RWPE2 (cell line): Measurements from ENCODE around the gene ARF3.

Experiments used
- ATAC-seq: fragments of 200-7000 bp; cut with Tn5 transposase; 3 replicates; pipeline ENCODE4 v1.9.1; 2021; ENCODE audit warnings: low read depth
- DNase-seq: peaks from one replicate; pipeline ENCODE4 v3.0.0-alpha.2; 2020; ENCODE audit warnings: low spot score
- H3K27ac ChIP-seq: fragments of 450-650 bp; 2 replicates; pipeline ENCODE4 v1.5.1; 2017; ENCODE audit warnings: mild to moderate bottlenecking; ENCODE audit not compliant: poor library complexity, severe bottlenecking
- H3K27me3 ChIP-seq: fragments of 250-450 bp; sonication (Bioruptor Pico); 2 replicates; pipeline ENCODE4 v1.5.1; 2021; ENCODE audit warnings: mild to moderate bottlenecking, moderate library complexity; ENCODE audit not compliant: insufficient read depth, poor library complexity, severe bottlenecking
- H3K36me3 ChIP-seq: fragments of 250-450 bp; sonication (Bioruptor Pico); 2 replicates; pipeline ENCODE4 v1.5.1; 2020; ENCODE audit warnings: low read depth, mild to moderate bottlenecking, moderate library complexity
- H3K4me1 ChIP-seq: fragments of 250-450 bp; sonication (Bioruptor Pico); 2 replicates; pipeline ENCODE4 v1.5.1; 2021; ENCODE audit warnings: mild to moderate bottlenecking, moderate library complexity; ENCODE audit not compliant: insufficient read depth, poor library complexity, severe bottlenecking
- H3K4me3 ChIP-seq: fragments of 250-450 bp; sonication (Bioruptor Pico); 2 replicates; pipeline ENCODE4 v1.5.1; 2021; ENCODE audit warnings: mild to moderate bottlenecking, moderate library complexity; ENCODE audit not compliant: severe bottlenecking
- H3K9me3 ChIP-seq: fragments of 250-450 bp; sonication (Bioruptor Pico); 2 replicates; pipeline ENCODE4 v1.5.1; 2021; ENCODE audit warnings: mild to moderate bottlenecking, moderate library complexity; ENCODE audit not compliant: severe bottlenecking
- CTCF ChIP-seq: fragments of 450-650 bp; IDR thresholded peaks from one replicate; pipeline ENCODE4 v1.5.1; 2017; ENCODE audit warnings: mild to moderate bottlenecking, moderate library complexity; ENCODE audit not compliant: poor library complexity, severe bottlenecking

Gene ARF3

GRCh38 chr12:48969160-48969771 is 12.0 kb upstream of the ARF3 start:
- Histone ChIP-seq H3K36me3 (no peaks in the 10 kb centered on the region), H3K9me3 (no peaks in the 10 kb centered on the region), H3K27ac (no peak overlapping the region), H3K4me1 (no peaks in the 10 kb centered on the region), H3K27me3 (peaks cover 40% of the 10 kb centered on the region), H3K4me3 (no peak overlapping the region)
- no peak for DNase-seq
- no peak for TF ChIP-seq CTCF
- ATAC-seq = no peak

GRCh38 chr12:48968467-48968866 is 11.2 kb upstream of the ARF3 start:
- peaks cover 36% of the 10 kb centered on the region for H3K27me3 ChIP-seq
- H3K36me3 ChIP-seq = no peaks in the 10 kb centered on the region
- H3K27ac ChIP-seq = no peak overlapping the region
- H3K9me3 ChIP-seq = no peaks in the 10 kb centered on the region
- H3K4me3 ChIP-seq = no peak overlapping the region
- no peak for ATAC-seq
- no peak for TF ChIP-seq CTCF
- DNase-seq = no peak
- H3K4me1 ChIP-seq = no peaks in the 10 kb centered on the region

GRCh38 chr12:48967991-48968390 is 10.7 kb upstream of the ARF3 start:
- Histone ChIP-seq H3K36me3 (no peaks in the 10 kb centered on the region), H3K27me3 (peaks cover 31% of the 10 kb centered on the region), H3K27ac (no peak overlapping the region), H3K9me3 (no peaks in the 10 kb centered on the region), H3K4me3 (no peak overlapping the region), H3K4me1 (no peaks in the 10 kb centered on the region)
- no peak for ATAC-seq
- no peak for DNase-seq
- no peak for TF ChIP-seq CTCF

GRCh38 chr12:48966177-48966895 is 9.0 kb upstream of the ARF3 start:
- no peak for ATAC-seq
- H3K27ac ChIP-seq = no peak overlapping the region
- DNase-seq = no peak
- H3K27me3 ChIP-seq = peaks cover 14% of the 10 kb centered on the region
- H3K36me3 ChIP-seq = no peaks in the 10 kb centered on the region
- H3K4me3 ChIP-seq = no peak overlapping the region
- no peaks in the 10 kb centered on the region for H3K9me3 ChIP-seq
- no peaks in the 10 kb centered on the region for H3K4me1 ChIP-seq
- TF ChIP-seq CTCF = no peak

- no peaks in the 10 kb centered on the region for H3K36me3 ChIP-seq
- H3K9me3 ChIP-seq = no peaks in the 10 kb centered on the region
- no peak overlapping the region for H3K27ac ChIP-seq
- peak; percentile 45 for TF ChIP-seq CTCF
- DNase-seq = no peak
- ATAC-seq = peak; percentile 73
- H3K4me3 ChIP-seq = no peak overlapping the region
- H3K4me1 ChIP-seq = no peaks in the 10 kb centered on the region
- peaks cover 5% of the 10 kb centered on the region for H3K27me3 ChIP-seq
Measured at GRCh38 chr12:48965298-48965838, 8.1 kb upstream of the ARF3 start.
